Epithelial cell of umbilical artery (primary cell): Measurements from ENCODE around the gene ARMC3. TPM values are rescaled to one million over a fixed set of nuclear protein-coding genes. Genes with fewer than 3 reads are reported as not detected.

Experiments used
- total RNA-seq: library from RNA; depleted of rRNA; stranded (reverse); fragments of >200 nt; gene quantifications from 2 replicates; pipeline ENCODE4 v1.2.3, GENCODE V29; 2014

ARMC3 gene
- not detected in 2 replicates for total RNA-seq

GRCh38 chr10:22927661-22928403, at the start of gene ARMC3:
Gene ARMC3 (plus strand): TSS chr10:22928053. CDS start chr10:22931997, 3,944 bp downstream.

Other genes with a start within 250 kb of the ARMC3 start
- gene PIP4K2A, start 213.5 kb upstream of the ARMC3 start, total RNA-seq: 22.8 and 23.1 TPM in 2 replicates
- gene MSRB2, start 167.5 kb downstream of the ARMC3 start, total RNA-seq: 11.0 and 13.5 TPM in 2 replicates